Esophagus muscularis mucosa (tissue), 4 donors: ENCODE results near the gene FBXO45.

Experiments
- CTCF ChIP-seq, 3 experiments: fragments of 200-600 bp in 2 of 3; fragments of 450-650 bp in 1 of 3; sonication (generic) in 2 of 3; IDR thresholded peaks; one replicate each; pipeline ENCODE4 v1.5.1; 2017 to 2019; ENCODE audit warnings: antibody characterized with exemption in 3 of 3, mild to moderate bottlenecking in 2 of 3, moderate library complexity in 1 of 3
- EP300 ChIP-seq: sonication (generic); formaldehyde crosslinking; IDR thresholded peaks from one replicate; pipeline ENCODE4 v1.6.1; 2017; ENCODE audit warnings: antibody characterized with exemption
- POLR2A ChIP-seq: fragments of 450-650 bp; IDR thresholded peaks from one replicate; pipeline ENCODE4 v1.6.1; 2017; ENCODE audit warnings: antibody characterized with exemption, moderate library complexity, mild to moderate bottlenecking, low read depth
- POLR2AphosphoS5 ChIP-seq, 2 donors: sonication (generic); formaldehyde crosslinking; IDR thresholded peaks; one replicate each; pipeline ENCODE4 v1.6.1; 2017; ENCODE audit warnings: antibody characterized with exemption in 2 of 2

- TF ChIP-seq CTCF (IDR thresholded peaks at IDR 0.05) (peak in 1 of 3 experiments; percentile 9), POLR2A (peak; percentile 75), POLR2AphosphoS5 (IDR thresholded peaks at IDR 0.05) (peak; percentile 97 to 99), EP300 (peak; percentile 18)
These were observed at the start of gene FBXO45, which contains the start of gene WDR53 for GRCh38 chr3:196568246-196569002.
